K562 (cell line): ENCODE results near the gene FMNL1. TPM values are rescaled to one million over a fixed set of nuclear protein-coding genes. Genes with fewer than 3 reads are reported as not detected.

Source experiments
- ATAC-seq: fragments of 200-7000 bp; cut with Tn5 transposase; 3 replicates; pipeline ENCODE4 v1.9.1; 2020; ENCODE audit warnings: moderate library complexity
- BruUV-seq: library from RNA; stranded (reverse); fragments of 400-500 nt; replicated peaks from 2 replicates; lab custom pipeline; 2021; lab: Mats Ljungman, UMichigan
- CTCF ChIA-PET: fragments of 300-600 bp; formaldehyde crosslinking; extraction: SDS; loops from one replicate; lab custom pipeline; 2021; ENCODE audit warnings: low intra/inter-chr PET ratio; lab: Yijun Ruan, JAX
- POLR2A ChIA-PET: fragments of 300-600, 350-650 bp; sonication (Branson Sonifier 250); formaldehyde crosslinking; extraction: SDS; loops from one replicate; lab custom pipeline; 2021; ENCODE audit warnings: antibody characterized with exemption, inconsistent platforms; lab: Yijun Ruan, JAX
- DNase-seq, 4 experiments: peaks; one replicate each; pipeline versions ENCODE4 v3.0.0 to v3.0.0-alpha.2; 2011 to 2018; ENCODE audit warnings: low spot score in 3 of 4, mixed read lengths in 3 of 4; ENCODE audit errors: extremely low read depth in 1 of 4
- FAIRE-seq: peaks from 2 replicates; lab custom pipeline; 2011; peaks lifted over from hg19 to GRCh38; lab: Jason Lieb, UNC
- H2AFZ ChIP-seq: 2 replicates; pipeline ENCODE4 v1.6.0; 2011; ENCODE audit warnings: low read depth, low read length, control low read depth, inconsistent platforms
- H3K27ac ChIP-seq: fragments of 200-600 bp; 3 replicates; pipeline ENCODE4 v1.8.0; 2011; ENCODE audit warnings: low read depth, mild to moderate bottlenecking, control low read depth, inconsistent platforms, low read length, moderate library complexity, mixed read lengths; ENCODE audit errors: extremely low read depth
- H3K27me3 ChIP-seq, 2 experiments: fragments of 300-600 bp in 1 of 2; 2 replicates in 1 of 2; 3 replicates in 1 of 2; pipeline versions ENCODE4 v1.6.0 to v1.8.0; 2011; ENCODE audit warnings: inconsistent platforms in 2 of 2, low read length in 2 of 2, mild to moderate bottlenecking in 1 of 2, mixed read lengths in 1 of 2, moderate library complexity in 1 of 2; ENCODE audit not compliant: control insufficient read depth in 2 of 2, insufficient read depth in 2 of 2
- H3K36me3 ChIP-seq: fragments of 300-600 bp; 3 replicates; pipeline ENCODE4 v1.8.0; 2011; ENCODE audit warnings: mild to moderate bottlenecking, low read length, inconsistent platforms; ENCODE audit not compliant: control insufficient read depth, insufficient read depth
- H3K4me1 ChIP-seq, 2 experiments: fragments of 200-600 bp in 1 of 2; replicated peaks in 1 of 2; 2 replicates in 1 of 2; 3 replicates in 1 of 2; pipeline versions ENCODE4 v1.5.1 to v1.8.0; 2011; ENCODE audit warnings: inconsistent platforms in 2 of 2, low read length in 2 of 2, mild to moderate bottlenecking in 1 of 2, mixed read lengths in 1 of 2, moderate library complexity in 1 of 2; ENCODE audit not compliant: control insufficient read depth in 2 of 2, insufficient read depth in 2 of 2
- H3K4me2 ChIP-seq: 2 replicates; pipeline ENCODE4 v1.6.1; 2011; ENCODE audit warnings: low read length, control low read depth, inconsistent platforms, mixed read lengths; ENCODE audit not compliant: insufficient read depth
- H3K4me3 ChIP-seq: fragments of 200-600 bp; sonication (generic), shearing (Covaris generic); 2 replicates; pipeline ENCODE4 v1.5.1; 2016; ENCODE audit warnings: control low read depth, inconsistent platforms
- H3K79me2 ChIP-seq: fragments of 200-600 bp; 3 replicates; pipeline ENCODE4 v1.8.0; 2011; ENCODE audit warnings: low read length, inconsistent platforms; ENCODE audit not compliant: control insufficient read depth, insufficient read depth
- H3K9ac ChIP-seq, 2 experiments: 2 replicates each; pipeline versions ENCODE4 v1.6.0 to v1.6.1; 2011; ENCODE audit warnings: low read depth in 2 of 2, low read length in 2 of 2, control low read depth in 1 of 2, inconsistent platforms in 1 of 2, mild to moderate bottlenecking in 1 of 2, mixed read lengths in 1 of 2; ENCODE audit not compliant: insufficient read depth in 1 of 2
- H3K9me1 ChIP-seq: one replicate; pipeline ENCODE4 v1.6.0; 2011; ENCODE audit warnings: inconsistent platforms, mild to moderate bottlenecking, low read length, moderate library complexity; ENCODE audit not compliant: control insufficient read depth, insufficient read depth
- H3K9me3 ChIP-seq: replicated peaks from 2 replicates; pipeline ENCODE4 v1.5.1; 2011; ENCODE audit warnings: low read depth, low read length, inconsistent platforms; ENCODE audit not compliant: control insufficient read depth, insufficient read depth
- H4K20me1 ChIP-seq: replicated peaks from 2 replicates; pipeline ENCODE4 v1.6.1; 2011; ENCODE audit warnings: low read length, inconsistent platforms, mixed read lengths; ENCODE audit not compliant: control insufficient read depth, insufficient read depth
- CREM ChIP-seq: IDR thresholded peaks from 2 replicates; pipeline ENCODE4 v1.6.1; 2014; ENCODE audit warnings: antibody characterized with exemption, low read depth
- TFAP4 ChIP-seq: sonication (generic); formaldehyde crosslinking; IDR thresholded peaks from 2 replicates; pipeline ENCODE4 v1.8.0; 2022; ENCODE audit warnings: missing genetic modification reagents, mild to moderate bottlenecking, moderate library complexity, borderline replicate concordance
- ZNF778 ChIP-seq: fragments of 450-650 bp; formaldehyde crosslinking; IDR thresholded peaks from 2 replicates; pipeline ENCODE4 v1.4.0; 2020; ENCODE audit warnings: mild to moderate bottlenecking, moderate library complexity
- WGBS: fragments of 100-300 bp; shearing (Covaris generic); methylation state at CpG from one replicate; pipeline ENCODE4 v1.1.6; 2016; ENCODE audit warnings: low coverage, mixed read lengths; ENCODE audit not compliant: insufficient coverage; ENCODE audit errors: missing lambda C conversion rate; 5-methylcytosine and 5-hydroxymethylcytosine counted together
- in situ Hi-C: fragments of 300-500 bp; cut with MboI; formaldehyde crosslinking; loops from 4 replicates; pipeline ENCODE4 v1.15.0; 2018; ENCODE audit warnings: inconsistent platforms, mixed read lengths
- intact Hi-C: fragments of 100-400 bp; cut with micrococcal nuclease; formaldehyde crosslinking; loops from 2 replicates; pipeline ENCODE4 v1.14.2; 2022
- polyA plus RNA-seq, 8 experiments: library from polyadenylated mRNA; depleted of rRNA in 4 of 8; stranded (reverse) in 5 of 8; unstranded in 3 of 8; fragments of >200 nt; fragmentation: Nextera tagmentation in 2 of 8; fragmentation: Illumina TruSeq in 1 of 8; extraction: Ambion mirVana in 2 of 8; extraction: Trizol in 1 of 8; gene quantifications; 2 replicates each; pipeline versions ENCODE4 v1.2.1 to v1.2.3, GENCODE V29; 2011 to 2014; ENCODE audit warnings: inconsistent platforms in 1 of 8, missing spikeins in 1 of 8
- total RNA-seq, 7 experiments: library from RNA; depleted of rRNA in 6 of 7; stranded (reverse); fragments of >200 nt in 6 of 7; fragmentation: Illumina TruSeq in 2 of 7; extraction: Trizol in 2 of 7; gene quantifications; 2 replicates each; pipeline versions ENCODE4 v1.2.1 to v1.2.3, GENCODE V29; 2011 to 2021; ENCODE audit warnings: low replicate concordance in 1 of 7

Gene FMNL1
- total and polyA plus RNA-seq, 9 of the 15 experiments (the other 6 are each of a cell fraction or from before 2014, with no cell fraction given) = 0.70 to 36.6 (median 7.7) TPM

DNA sequence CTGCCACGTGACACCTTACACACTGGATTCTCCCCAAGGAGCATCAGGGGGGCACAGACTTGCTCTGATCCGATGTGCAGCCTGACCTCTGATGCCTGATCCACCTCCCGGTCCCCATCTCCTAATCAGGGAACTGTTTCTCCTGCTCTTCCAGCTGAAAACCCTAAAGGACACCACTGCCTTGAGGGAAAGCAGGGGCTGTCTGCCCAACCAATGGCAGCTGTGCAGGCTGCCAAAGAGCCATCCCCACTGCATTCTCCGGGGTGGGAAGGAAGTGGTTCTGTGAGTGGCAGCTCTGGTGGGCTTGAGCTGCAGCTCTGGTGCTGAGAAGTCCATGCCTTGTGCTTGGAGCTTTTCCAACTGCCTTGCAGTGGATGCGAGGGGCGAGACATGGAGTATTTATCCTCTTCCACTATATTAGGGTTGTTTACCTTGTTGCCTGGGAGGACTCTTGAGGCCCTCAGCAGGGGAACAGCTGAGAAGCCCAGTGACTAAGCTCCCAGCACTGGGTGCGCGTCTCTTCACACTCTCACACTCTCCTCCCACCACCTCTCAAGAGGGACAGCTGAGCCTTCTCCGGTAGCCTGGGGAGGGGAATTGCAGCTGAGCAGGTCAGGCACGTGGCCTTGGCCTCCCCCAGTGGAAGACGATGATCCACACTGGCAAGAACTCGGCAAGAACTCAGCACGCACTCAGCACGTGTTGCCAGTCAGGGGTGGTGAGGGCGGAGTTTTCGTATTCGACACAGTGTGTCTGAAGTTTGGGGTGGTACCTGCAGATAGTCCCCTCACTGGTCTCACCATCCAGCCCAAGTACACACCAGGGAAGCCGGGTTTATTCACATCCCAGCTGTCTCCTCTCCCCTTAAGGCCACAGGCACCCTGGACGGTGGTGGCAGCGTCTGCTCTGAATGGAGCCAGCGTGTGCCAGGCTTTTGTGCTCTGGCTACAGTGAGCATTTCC lies 61.3 kb downstream of the FMNL1 start:
- WGBS = 84% methylated on average over 21 of the region's 21 CpGs
- Histone ChIP-seq H3K4me1 (peaks cover 4 to 8% of the 10 kb centered on the region in 2 experiments; a peak in 4 of 5 replicates), H3K27me3 (no peaks in the 10 kb centered on the region), H3K36me3 (peaks cover 56% of the 10 kb centered on the region; the same call in 2 of the 3 replicates), H3K79me2 (no peaks in the 10 kb centered on the region), H3K27ac (no peak overlapping the region), H3K4me3 (no peak overlapping the region), H3K9me1 (no peaks in the 10 kb centered on the region), H3K9me3 (no peaks in the 10 kb centered on the region), H2AFZ (no peak overlapping the region), H3K9ac (peak overlapping the region in 1 of 2 experiments; percentile 78; a peak in 2 of 4 replicates)
- no peak for DNase-seq
- FAIRE-seq = no peak
- in situ Hi-C loops = no loop called here
- no peak for ATAC-seq
- BruUV-seq = no TSS peak
- POLR2A ChIA-PET = interaction anchor here (0.5 to 1.0 kb wide), 3 partner anchors 13 to 67 kb away, joined by 3 to 4 read pairs (median 4); no protein-coding TSS in a partner anchor
- TF ChIP-seq ZNF778 (CRISPR knock-in tag) (no peak), CREM (no peak), TFAP4 (CRISPR knock-in tag) (peak; percentile 43; the same call in 1 of the 2 replicates)
- TF ChIP-seq, all 486 proteins: peak for 1
- CTCF ChIA-PET = interaction anchor here (0.6 kb wide), 1 partner anchor 10 kb away, joined by 3 read pairs; no protein-coding TSS in a partner anchor
- intact Hi-C loops = no loop called here
- H4K20me1 ChIP-seq = no peaks in the 10 kb centered on the region; the same call in 1 of the 2 replicates
- H3K4me2 ChIP-seq = no peak overlapping the region
